IPS-15b (cell line): ENCODE data around the gene STXBP1.

Source experiments
- H3K27me3 ChIP-seq: one replicate; pipeline ENCODE4 v1.6.1; 2013; ENCODE audit warnings: low read length; ENCODE audit not compliant: control insufficient read depth, insufficient read depth
- H3K36me3 ChIP-seq: one replicate; pipeline ENCODE4 v1.6.1; 2013; ENCODE audit warnings: low read length; ENCODE audit not compliant: control insufficient read depth, insufficient read depth
- H3K4me1 ChIP-seq: one replicate; pipeline ENCODE4 v1.6.1; 2013; ENCODE audit warnings: mild to moderate bottlenecking, low read length; ENCODE audit not compliant: control insufficient read depth, insufficient read depth
- H3K4me3 ChIP-seq: one replicate; pipeline ENCODE4 v1.5.1; 2013; ENCODE audit warnings: low read depth, low read length
- H3K9ac ChIP-seq: one replicate; pipeline ENCODE4 v1.6.1; 2013; ENCODE audit warnings: low read depth, mild to moderate bottlenecking, low read length
- H3K9me3 ChIP-seq: one replicate; pipeline ENCODE4 v1.6.1; 2013; ENCODE audit warnings: mild to moderate bottlenecking, low read length; ENCODE audit not compliant: control insufficient read depth, insufficient read depth

Gene STXBP1

GRCh38 chr9:127706836-127707241 lies 94.8 kb downstream of the STXBP1 start, which contains the start of gene CFAP157:
TSS of gene CFAP157 (plus strand) at chr9:127706988. CDS start at chr9:127707032, 44 bp downstream.
- Histone ChIP-seq H3K4me3 (no peak within 1 kb of the TSS), H3K4me1 (peaks cover 5% of the 10 kb centered on the region), H3K36me3 (no peaks in the 10 kb centered on the region), H3K9me3 (no peaks in the 10 kb centered on the region), H3K9ac (no peak within 1 kb of the TSS), H3K27me3 (no peaks in the 10 kb centered on the region)

- no peak overlapping the region for H3K9ac ChIP-seq
- H3K4me3 ChIP-seq, result no peak overlapping the region
- no peaks in the 10 kb centered on the region for H3K36me3 ChIP-seq
- H3K4me1 ChIP-seq, result peaks cover 10% of the 10 kb centered on the region
- no peaks in the 10 kb centered on the region for H3K9me3 ChIP-seq
- no peaks in the 10 kb centered on the region for H3K27me3 ChIP-seq
Observed at GRCh38 chr9:127707766-127708165, 95.7 kb downstream of the STXBP1 start.

- Histone ChIP-seq H3K4me1 (peaks cover 10% of the 10 kb centered on the region), H3K27me3 (no peaks in the 10 kb centered on the region), H3K36me3 (no peaks in the 10 kb centered on the region), H3K9me3 (no peaks in the 10 kb centered on the region), H3K4me3 (no peak overlapping the region), H3K9ac (no peak overlapping the region)
Observed at GRCh38 chr9:127708952-127709587, 97.0 kb downstream of the STXBP1 start.

GRCh38 chr9:127710204-127710783 lies 98.2 kb downstream of the STXBP1 start:
- Histone ChIP-seq H3K9me3 (no peaks in the 10 kb centered on the region), H3K9ac (no peak overlapping the region), H3K4me1 (peaks cover 10% of the 10 kb centered on the region), H3K4me3 (no peak overlapping the region), H3K27me3 (no peaks in the 10 kb centered on the region), H3K36me3 (no peaks in the 10 kb centered on the region)

GRCh38 chr9:127711226-127711701 lies 99.2 kb downstream of the STXBP1 start:
- Histone ChIP-seq H3K36me3 (no peaks in the 10 kb centered on the region), H3K4me3 (peak overlapping the region; percentile 18), H3K9ac (no peak overlapping the region), H3K27me3 (no peaks in the 10 kb centered on the region), H3K4me1 (peaks cover 10% of the 10 kb centered on the region), H3K9me3 (no peaks in the 10 kb centered on the region)

- no peak overlapping the region for H3K9ac ChIP-seq
- no peaks in the 10 kb centered on the region for H3K9me3 ChIP-seq
- peaks cover 10% of the 10 kb centered on the region for H3K4me1 ChIP-seq
Observed at GRCh38 chr9:127711831-127712274, 99.8 kb downstream of the STXBP1 start.

GRCh38 chr9:127712371-127712770 lies 100.3 kb downstream of the STXBP1 start:
- no peak overlapping the region for H3K9ac ChIP-seq
- no peaks in the 10 kb centered on the region for H3K27me3 ChIP-seq
- no peaks in the 10 kb centered on the region for H3K36me3 ChIP-seq
- H3K9me3 ChIP-seq, result no peaks in the 10 kb centered on the region
- no peak overlapping the region for H3K4me3 ChIP-seq
- H3K4me1 ChIP-seq, result peaks cover 10% of the 10 kb centered on the region

More at GRCh38 chr9:127711831-127712274, 99.8 kb downstream of the STXBP1 start:
- H3K27me3 ChIP-seq, result no peaks in the 10 kb centered on the region
- H3K4me3 ChIP-seq, result no peak overlapping the region
- H3K36me3 ChIP-seq, result no peaks in the 10 kb centered on the region

GRCh38 chr9:127712867-127713266 lies 100.8 kb downstream of the STXBP1 start:
- Histone ChIP-seq H3K27me3 (no peaks in the 10 kb centered on the region), H3K36me3 (no peaks in the 10 kb centered on the region), H3K9ac (no peak overlapping the region), H3K4me1 (peaks cover 10% of the 10 kb centered on the region), H3K4me3 (no peak overlapping the region), H3K9me3 (no peaks in the 10 kb centered on the region)

- no peaks in the 10 kb centered on the region for H3K27me3 ChIP-seq
- no peaks in the 10 kb centered on the region for H3K36me3 ChIP-seq
- peaks cover 10% of the 10 kb centered on the region for H3K4me1 ChIP-seq
- H3K9me3 ChIP-seq, result no peaks in the 10 kb centered on the region
- H3K9ac ChIP-seq, result no peak overlapping the region
- peak overlapping the region; percentile 26 for H3K4me3 ChIP-seq
Observed at GRCh38 chr9:127714020-127714750, 102.1 kb downstream of the STXBP1 start.

GRCh38 chr9:127714951-127715469 lies 102.9 kb downstream of the STXBP1 start:
- Histone ChIP-seq H3K4me1 (peaks cover 10% of the 10 kb centered on the region), H3K4me3 (peak overlapping the region; percentile 83), H3K9ac (no peak overlapping the region), H3K9me3 (no peaks in the 10 kb centered on the region), H3K27me3 (no peaks in the 10 kb centered on the region), H3K36me3 (no peaks in the 10 kb centered on the region)

GRCh38 chr9:127715470-127716337 lies 103.6 kb downstream of the STXBP1 start, which contains the start of the genes PTRH1 and TTC16:
TSS of gene PTRH1 (minus strand) at chr9:127715663. CDS start at chr9:127715639, 24 bp downstream.
TSS of gene TTC16 (plus strand) at chr9:127716079. CDS start at chr9:127716146, 67 bp downstream.
- H3K36me3 ChIP-seq, result no peaks in the 10 kb centered on the region
- H3K9ac ChIP-seq, result no peak within 1 kb of the TSS
- H3K4me3 ChIP-seq, result peak within 1 kb of the TSS; percentile 83
- H3K27me3 ChIP-seq, result no peaks in the 10 kb centered on the region
- no peaks in the 10 kb centered on the region for H3K9me3 ChIP-seq
- H3K4me1 ChIP-seq, result peaks cover 10% of the 10 kb centered on the region
